K562 (cell line): Measurements from ENCODE around the gene PGS1. TPM values are rescaled to one million over a fixed set of nuclear protein-coding genes. Genes with fewer than 3 reads are reported as not detected.

Experiments
- ATAC-seq: fragments of 200-7000 bp; cut with Tn5 transposase; 3 replicates; pipeline ENCODE4 v1.9.1; 2020; ENCODE audit warnings: moderate library complexity
- BruUV-seq: library from RNA; stranded (reverse); fragments of 400-500 nt; replicated peaks from 2 replicates; lab custom pipeline; 2021; lab: Mats Ljungman, UMichigan
- CTCF ChIA-PET: fragments of 300-600 bp; formaldehyde crosslinking; extraction: SDS; loops from one replicate; lab custom pipeline; 2021; ENCODE audit warnings: low intra/inter-chr PET ratio; lab: Yijun Ruan, JAX
- POLR2A ChIA-PET: fragments of 300-600, 350-650 bp; sonication (Branson Sonifier 250); formaldehyde crosslinking; extraction: SDS; loops from one replicate; lab custom pipeline; 2021; ENCODE audit warnings: antibody characterized with exemption, inconsistent platforms; lab: Yijun Ruan, JAX
- DNase-seq, 4 experiments: peaks; one replicate each; pipeline versions ENCODE4 v3.0.0 to v3.0.0-alpha.2; 2011 to 2018; ENCODE audit warnings: low spot score in 3 of 4, mixed read lengths in 3 of 4; ENCODE audit errors: extremely low read depth in 1 of 4
- FAIRE-seq: peaks from 2 replicates; lab custom pipeline; 2011; peaks lifted over from hg19 to GRCh38; lab: Jason Lieb, UNC
- H2AFZ ChIP-seq: 2 replicates; pipeline ENCODE4 v1.6.0; 2011; ENCODE audit warnings: low read depth, low read length, control low read depth, inconsistent platforms
- H3K27ac ChIP-seq: fragments of 200-600 bp; 3 replicates; pipeline ENCODE4 v1.8.0; 2011; ENCODE audit warnings: low read depth, mild to moderate bottlenecking, control low read depth, inconsistent platforms, low read length, moderate library complexity, mixed read lengths; ENCODE audit errors: extremely low read depth
- H3K27me3 ChIP-seq, 2 experiments: fragments of 300-600 bp in 1 of 2; 2 replicates in 1 of 2; 3 replicates in 1 of 2; pipeline versions ENCODE4 v1.6.0 to v1.8.0; 2011; ENCODE audit warnings: inconsistent platforms in 2 of 2, low read length in 2 of 2, mild to moderate bottlenecking in 1 of 2, mixed read lengths in 1 of 2, moderate library complexity in 1 of 2; ENCODE audit not compliant: control insufficient read depth in 2 of 2, insufficient read depth in 2 of 2
- H3K36me3 ChIP-seq: fragments of 300-600 bp; 3 replicates; pipeline ENCODE4 v1.8.0; 2011; ENCODE audit warnings: mild to moderate bottlenecking, low read length, inconsistent platforms; ENCODE audit not compliant: control insufficient read depth, insufficient read depth
- H3K4me1 ChIP-seq, 2 experiments: fragments of 200-600 bp in 1 of 2; replicated peaks in 1 of 2; 2 replicates in 1 of 2; 3 replicates in 1 of 2; pipeline versions ENCODE4 v1.5.1 to v1.8.0; 2011; ENCODE audit warnings: inconsistent platforms in 2 of 2, low read length in 2 of 2, mild to moderate bottlenecking in 1 of 2, mixed read lengths in 1 of 2, moderate library complexity in 1 of 2; ENCODE audit not compliant: control insufficient read depth in 2 of 2, insufficient read depth in 2 of 2
- H3K4me2 ChIP-seq: 2 replicates; pipeline ENCODE4 v1.6.1; 2011; ENCODE audit warnings: low read length, control low read depth, inconsistent platforms, mixed read lengths; ENCODE audit not compliant: insufficient read depth
- H3K4me3 ChIP-seq: fragments of 200-600 bp; sonication (generic), shearing (Covaris generic); 2 replicates; pipeline ENCODE4 v1.5.1; 2016; ENCODE audit warnings: control low read depth, inconsistent platforms
- H3K79me2 ChIP-seq: fragments of 200-600 bp; 3 replicates; pipeline ENCODE4 v1.8.0; 2011; ENCODE audit warnings: low read length, inconsistent platforms; ENCODE audit not compliant: control insufficient read depth, insufficient read depth
- H3K9ac ChIP-seq, 2 experiments: 2 replicates each; pipeline versions ENCODE4 v1.6.0 to v1.6.1; 2011; ENCODE audit warnings: low read depth in 2 of 2, low read length in 2 of 2, control low read depth in 1 of 2, inconsistent platforms in 1 of 2, mild to moderate bottlenecking in 1 of 2, mixed read lengths in 1 of 2; ENCODE audit not compliant: insufficient read depth in 1 of 2
- H3K9me1 ChIP-seq: one replicate; pipeline ENCODE4 v1.6.0; 2011; ENCODE audit warnings: inconsistent platforms, mild to moderate bottlenecking, low read length, moderate library complexity; ENCODE audit not compliant: control insufficient read depth, insufficient read depth
- H3K9me3 ChIP-seq: replicated peaks from 2 replicates; pipeline ENCODE4 v1.5.1; 2011; ENCODE audit warnings: low read depth, low read length, inconsistent platforms; ENCODE audit not compliant: control insufficient read depth, insufficient read depth
- H4K20me1 ChIP-seq: replicated peaks from 2 replicates; pipeline ENCODE4 v1.6.1; 2011; ENCODE audit warnings: low read length, inconsistent platforms, mixed read lengths; ENCODE audit not compliant: control insufficient read depth, insufficient read depth
- EHMT2 ChIP-seq: fragments of 450-650 bp; IDR thresholded peaks from 2 replicates; pipeline ENCODE4 v1.6.1; 2018; ENCODE audit warnings: antibody characterized with exemption
- ELF2 ChIP-seq: fragments of 250-450 bp; sonication (Bioruptor Pico); IDR thresholded peaks from 2 replicates; pipeline ENCODE4 v1.5.0; 2021; ENCODE audit warnings: mild to moderate bottlenecking
- IRF9 ChIP-seq: fragments of 450-650 bp; IDR thresholded peaks from 2 replicates; pipeline ENCODE4 v1.6.1; 2016; ENCODE audit warnings: missing biosample characterization, missing genetic modification characterization
- KHSRP ChIP-seq: fragments of 450-650 bp; IDR thresholded peaks from 2 replicates; pipeline ENCODE4 v1.6.1; 2017
- PBX2 ChIP-seq, 2 experiments: IDR thresholded peaks in 1 of 2; conservative IDR thresholded peaks in 1 of 2; 2 replicates each; pipeline ENCODE4 v1.6.1; 2016; ENCODE audit warnings: low read depth in 2 of 2, mild to moderate bottlenecking in 1 of 2, missing compliant biosample characterization in 1 of 2, missing genetic modification characterization in 1 of 2, moderate library complexity in 1 of 2
- PHTF2 ChIP-seq: fragments of 250-450 bp; sonication (Bioruptor Pico); IDR thresholded peaks from 2 replicates; pipeline ENCODE4 v1.5.0; 2021; ENCODE audit warnings: mild to moderate bottlenecking
- SAFB2 ChIP-seq: fragments of 200-400 bp; formaldehyde crosslinking; IDR thresholded peaks from 2 replicates; pipeline ENCODE4 v1.6.1; 2018; ENCODE audit warnings: borderline replicate concordance, low read length, low read depth, moderate library complexity; ENCODE audit not compliant: severe bottlenecking
- SREBF1 ChIP-seq: fragments of 150-350 bp; IDR thresholded peaks from 2 replicates; pipeline ENCODE4 v1.6.1; 2014; ENCODE audit warnings: antibody characterized with exemption, low read depth, low read length, borderline replicate concordance
- THRAP3 ChIP-seq: fragments of 450-650 bp; IDR thresholded peaks from 2 replicates; pipeline ENCODE4 v1.6.1; 2016; ENCODE audit warnings: mild to moderate bottlenecking, inconsistent platforms, borderline replicate concordance
- TRIM24 ChIP-seq, 2 experiments: fragments of 450-650 bp; IDR thresholded peaks; 2 replicates each; pipeline ENCODE4 v1.6.1; 2016
- VEZF1 ChIP-seq: fragments of 200-800 bp; sonication (Bioruptor generic); IDR thresholded peaks from 2 replicates; pipeline ENCODE4 v1.6.1; 2017; ENCODE audit warnings: missing genetic modification characterization, missing compliant biosample characterization
- ZNF134 ChIP-seq: fragments of 250-450 bp; sonication (Bioruptor Pico); conservative IDR thresholded peaks from 2 replicates; pipeline ENCODE4 v1.4.0; 2020
- ZNF212 ChIP-seq: fragments of 450-650 bp; formaldehyde crosslinking; IDR thresholded peaks from 2 replicates; pipeline ENCODE4 v1.4.0; 2020; ENCODE audit warnings: mild to moderate bottlenecking
- ZNF280B ChIP-seq: fragments of 250-450 bp; sonication (Bioruptor Pico); IDR thresholded peaks from 2 replicates; pipeline ENCODE4 v1.5.1; 2021; ENCODE audit warnings: mild to moderate bottlenecking
- ZNF717 ChIP-seq: fragments of 250-450 bp; sonication (Bioruptor Pico); IDR thresholded peaks from 2 replicates; pipeline ENCODE4 v1.5.0; 2021
- ZNF79 ChIP-seq: fragments of 250-450 bp; sonication (Bioruptor Pico); IDR thresholded peaks from 2 replicates; pipeline ENCODE4 v1.4.0; 2020; ENCODE audit warnings: low read depth, mild to moderate bottlenecking, moderate library complexity
- WGBS: fragments of 100-300 bp; shearing (Covaris generic); methylation state at CpG from one replicate; pipeline ENCODE4 v1.1.6; 2016; ENCODE audit warnings: low coverage, mixed read lengths; ENCODE audit not compliant: insufficient coverage; ENCODE audit errors: missing lambda C conversion rate; 5-methylcytosine and 5-hydroxymethylcytosine counted together
- in situ Hi-C: fragments of 300-500 bp; cut with MboI; formaldehyde crosslinking; loops from 4 replicates; pipeline ENCODE4 v1.15.0; 2018; ENCODE audit warnings: inconsistent platforms, mixed read lengths
- intact Hi-C: fragments of 100-400 bp; cut with micrococcal nuclease; formaldehyde crosslinking; loops from 2 replicates; pipeline ENCODE4 v1.14.2; 2022
- polyA plus RNA-seq, 8 experiments: library from polyadenylated mRNA; depleted of rRNA in 4 of 8; stranded (reverse) in 5 of 8; unstranded in 3 of 8; fragments of >200 nt; fragmentation: Nextera tagmentation in 2 of 8; fragmentation: Illumina TruSeq in 1 of 8; extraction: Ambion mirVana in 2 of 8; extraction: Trizol in 1 of 8; gene quantifications; 2 replicates each; pipeline versions ENCODE4 v1.2.1 to v1.2.3, GENCODE V29; 2011 to 2014; ENCODE audit warnings: inconsistent platforms in 1 of 8, missing spikeins in 1 of 8
- total RNA-seq, 7 experiments: library from RNA; depleted of rRNA in 6 of 7; stranded (reverse); fragments of >200 nt in 6 of 7; fragmentation: Illumina TruSeq in 2 of 7; extraction: Trizol in 2 of 7; gene quantifications; 2 replicates each; pipeline versions ENCODE4 v1.2.1 to v1.2.3, GENCODE V29; 2011 to 2021; ENCODE audit warnings: low replicate concordance in 1 of 7

PGS1 gene
- total and polyA plus RNA-seq, 9 of the 15 experiments (the other 6 are each of a cell fraction or from before 2014, with no cell fraction given), result 1.3 to 39.4 (median 22.3) TPM

- in situ Hi-C loops, result no loop called here
- intact Hi-C loops, result loop anchor here (1.0 to 2.0 kb wide), 3 partner anchors 63 to 170 kb away; partner anchors contain the start of gene SOCS3
- no peak overlapping the region for H3K4me3 ChIP-seq
- H3K27ac ChIP-seq, result no peak overlapping the region
- DNase-seq, result no peak
- H3K79me2 ChIP-seq, result no peaks in the 10 kb centered on the region
- no TSS peak for BruUV-seq
- CTCF ChIA-PET, result interaction anchor here (0.6 to 2.3 kb wide), 8 partner anchors 62 to 404 kb away, joined by 3 to 37 read pairs (median 6); partner anchors contain the start of gene SOCS3
- H2AFZ ChIP-seq, result no peak overlapping the region
- H3K9ac ChIP-seq, result no peak overlapping the region
- no peaks in the 10 kb centered on the region for H3K27me3 ChIP-seq
- H3K36me3 ChIP-seq, result peaks cover 79% of the 10 kb centered on the region
- H3K4me1 ChIP-seq, result peaks cover 9 to 25% of the 10 kb centered on the region in 2 experiments
- no peak overlapping the region for H3K4me2 ChIP-seq
- no peak for FAIRE-seq
- ATAC-seq, result no peak
- POLR2A ChIA-PET, result interaction anchor here (0.9 to 1.6 kb wide), 4 partner anchors 12 to 196 kb away, joined by 4 to 6 read pairs (median 4); no protein-coding TSS in a partner anchor
- 92% methylated on average over 16 of the region's 20 CpGs for WGBS
- no peaks in the 10 kb centered on the region for H3K9me1 ChIP-seq
- no peaks in the 10 kb centered on the region for H4K20me1 ChIP-seq
- H3K9me3 ChIP-seq, result no peaks in the 10 kb centered on the region
- no peak for TF ChIP-seq PHTF2
- no peak for TF ChIP-seq ZNF212
- TF ChIP-seq VEZF1 (CRISPR knock-in tag), result no peak
- no peak for TF ChIP-seq IRF9 (tag)
- no peak for TF ChIP-seq ZNF717 (CRISPR knock-in tag)
- no peak for TF ChIP-seq THRAP3
- no peak for TF ChIP-seq TRIM24 (IDR thresholded peaks at IDR 0.05)
- TF ChIP-seq ZNF280B, result no peak
- no peak for TF ChIP-seq PBX2 (CRISPR knock-in tag; IDR thresholded peaks at IDR 0.05; ENCODE audit: low read depth)
- TF ChIP-seq PBX2 (tag; conservative IDR thresholded peaks at IDR 0.05; ENCODE audit: low read depth), result no peak
- TF ChIP-seq ZNF134 (CRISPR knock-in tag), result no peak
- no peak for TF ChIP-seq SAFB2
- no peak for TF ChIP-seq ZNF79 (CRISPR knock-in tag)
- TF ChIP-seq KHSRP, result no peak
- no peak for TF ChIP-seq EHMT2
- no peak for TF ChIP-seq SREBF1
- no peak for TF ChIP-seq ELF2 (CRISPR knock-in tag)
Observed at GRCh38 chr17:78422872-78423588, 44.6 kb downstream of the PGS1 start.
